ENCODE measurements around the gene TNS1.
A peak's percentile ranks its signal among the peaks of the same experiment; 100 is the strongest.

TNS1 gene

DNA sequence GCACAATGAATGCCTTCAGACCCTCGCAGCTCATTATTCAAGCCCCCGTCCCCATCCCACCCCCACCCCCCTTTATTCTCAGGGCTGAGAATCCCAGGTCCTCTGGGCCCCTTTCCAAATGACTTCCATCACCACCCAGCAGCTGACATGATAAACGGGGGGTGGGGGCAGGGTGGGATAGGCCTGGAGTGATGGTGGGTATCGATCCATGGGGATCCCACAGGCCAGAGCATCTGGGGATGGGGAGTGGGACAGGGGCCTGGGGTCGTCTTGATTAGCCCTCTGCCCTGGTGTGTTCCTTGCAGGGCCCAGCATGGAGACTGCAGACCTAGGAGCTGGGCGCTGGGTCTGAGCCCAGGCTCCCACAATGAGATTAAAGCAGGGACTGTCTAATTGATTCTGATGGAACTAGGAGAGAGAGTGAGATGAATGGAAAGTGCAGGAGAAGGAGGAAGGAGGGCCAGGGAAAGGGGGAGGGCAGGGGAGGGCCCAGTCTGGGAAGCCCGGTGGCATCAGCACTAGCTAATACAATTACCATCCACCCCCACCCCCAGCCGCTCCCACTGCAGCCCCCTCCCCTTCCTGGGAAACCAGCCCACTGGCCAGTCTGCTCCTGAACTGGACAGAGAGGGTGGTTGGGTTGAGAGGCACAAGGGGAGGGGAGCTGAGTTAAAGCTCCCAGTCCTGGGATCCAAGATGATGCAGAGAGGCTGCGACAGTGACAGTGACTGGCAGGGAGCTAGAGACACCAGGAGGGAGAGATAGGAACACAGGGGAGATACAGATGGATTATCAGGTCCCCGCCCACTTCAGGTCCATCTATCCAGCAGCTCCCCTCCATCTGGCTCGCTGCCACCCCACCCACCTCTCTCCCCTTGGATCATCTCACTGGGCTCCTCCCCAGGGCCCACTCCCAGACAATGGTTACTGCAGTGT, 13.1 kb upstream of the TNS1 start:
- DNase-seq = no peak

DNA sequence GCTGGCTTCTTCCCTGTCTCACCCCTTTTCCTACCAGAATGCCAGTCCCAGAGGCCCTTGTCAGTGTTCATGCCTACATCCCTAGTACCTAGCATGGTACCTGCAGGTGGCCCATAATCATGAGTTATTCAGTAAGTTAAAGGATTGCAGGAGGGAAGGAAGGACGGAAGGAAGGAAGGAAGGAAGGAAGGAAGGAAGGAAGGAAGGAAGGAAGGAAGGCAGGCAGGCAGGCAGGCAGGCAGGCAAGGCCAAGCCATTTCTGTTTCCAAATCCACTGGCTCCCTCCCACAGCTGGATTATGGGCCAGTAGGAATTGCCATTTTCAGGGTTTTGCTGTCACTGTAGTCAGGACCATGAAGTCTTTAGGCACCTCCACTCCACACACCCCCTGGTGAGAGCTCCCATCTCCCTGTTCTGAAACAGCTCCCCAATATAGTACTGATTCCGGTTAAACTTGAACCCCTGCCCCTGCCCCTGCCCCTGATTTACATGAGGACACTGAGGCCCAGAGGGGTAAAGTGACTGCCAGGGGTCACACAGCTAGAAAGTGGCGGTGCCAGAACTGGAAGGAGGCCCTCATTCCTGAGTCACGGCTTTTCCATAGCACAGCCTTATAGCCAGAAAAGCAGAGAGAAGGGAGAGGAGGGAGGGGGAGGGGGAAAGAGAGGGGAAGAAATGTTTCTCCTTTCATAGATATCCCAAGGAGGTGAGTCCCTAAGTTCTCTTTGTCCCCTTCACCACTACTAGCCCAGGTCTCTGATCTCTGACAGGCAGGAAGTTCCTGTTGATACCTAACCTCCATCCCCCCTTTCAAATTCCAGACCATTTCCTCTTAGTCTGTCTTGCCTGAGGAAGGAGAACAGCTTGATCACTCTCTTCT, 12.2 kb upstream of the TNS1 start:
- DNase-seq = no peak

DNA sequence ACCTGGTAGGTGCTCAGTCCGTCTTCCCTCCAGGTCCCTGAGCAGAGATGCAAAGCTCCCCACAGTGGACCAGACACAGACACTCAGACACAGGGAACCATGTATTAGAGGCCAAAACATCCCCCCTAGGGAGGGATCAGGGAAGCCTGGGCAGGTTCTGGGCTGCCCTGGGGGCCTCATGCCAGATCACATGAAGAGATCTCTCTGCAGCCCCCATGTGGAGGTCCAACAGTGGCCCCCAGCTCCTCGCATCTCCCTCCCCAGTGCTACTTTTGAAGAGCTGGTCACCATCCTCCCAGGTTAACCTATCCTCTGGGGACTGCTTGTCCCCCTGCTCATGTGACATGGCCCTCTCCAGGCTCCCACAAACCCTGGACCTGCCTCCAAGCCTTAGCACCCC, 10.5 kb upstream of the TNS1 start:
- no peak for DNase-seq

GRCh38 chr2:218012284-218012683, 9.5 kb upstream of the TNS1 start:
- no peak for DNase-seq

DNA sequence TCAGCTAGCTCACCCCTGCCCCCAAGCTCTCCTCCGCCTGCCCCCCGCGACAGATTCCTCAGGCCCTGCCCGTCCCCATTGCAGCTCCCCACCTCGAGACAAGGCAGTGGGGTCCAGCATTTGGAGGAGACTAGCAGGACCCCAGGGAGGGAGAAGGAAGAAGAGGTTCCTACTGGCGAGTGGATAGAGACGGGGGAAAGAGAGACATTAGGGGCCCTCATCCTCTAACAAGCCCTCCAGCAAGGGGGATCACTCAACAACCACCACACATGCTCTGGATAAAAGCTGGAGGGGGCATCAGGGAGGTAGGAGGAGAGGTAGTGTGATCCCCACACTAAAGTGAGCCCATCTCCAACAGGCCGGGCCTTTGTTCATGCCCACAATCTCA, 8.9 kb upstream of the TNS1 start:
- DNase-seq = no peak

- peak in 1 of 2 donors; percentile 30 for DNase-seq
Observed at GRCh38 chr2:218010984-218011652, 8.3 kb upstream of the TNS1 start.

DNA sequence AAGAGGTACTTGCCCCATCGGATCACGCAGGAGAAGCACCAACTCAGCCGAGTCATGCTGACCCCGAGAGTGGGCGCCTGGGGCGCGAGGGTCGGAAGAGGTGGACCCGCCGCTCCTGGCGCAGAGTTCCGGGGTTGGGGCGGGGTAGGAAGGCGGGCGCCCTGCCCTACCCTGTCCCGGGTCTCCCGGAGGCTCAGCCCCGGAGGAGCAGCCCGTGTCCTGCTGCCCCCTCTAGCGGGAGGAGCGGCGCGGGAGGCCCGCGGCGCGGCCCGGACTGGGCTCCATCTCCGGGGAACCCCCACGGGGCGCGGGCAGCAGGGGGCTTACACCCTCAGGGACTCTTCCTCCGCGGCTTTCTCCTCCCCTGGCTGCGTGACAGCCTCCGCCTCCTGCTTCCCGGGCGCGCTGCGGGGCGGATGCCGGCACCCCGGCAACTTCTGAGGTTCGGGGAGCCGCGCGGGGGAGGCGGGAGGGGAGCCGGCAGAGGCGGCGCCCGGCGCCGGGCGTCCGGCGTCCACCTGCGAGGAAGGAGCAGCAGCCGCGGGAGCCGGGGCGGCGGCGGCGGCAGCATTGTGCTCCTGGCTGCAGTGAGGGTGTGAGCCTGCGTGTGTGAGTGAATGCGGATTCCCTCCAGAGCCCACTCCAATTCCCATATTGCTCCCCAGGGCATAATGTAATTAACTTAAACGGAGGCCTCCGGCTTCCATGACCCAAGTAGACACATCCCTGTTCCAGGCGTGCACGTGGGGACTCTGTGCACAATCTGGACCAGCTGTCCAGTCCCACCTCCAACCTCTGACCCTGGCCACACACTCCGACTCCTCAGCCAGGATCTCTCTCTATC, 7.6 kb upstream of the TNS1 start:
- DNase-seq = peak in 1 of 2 donors; percentile 27

DNA sequence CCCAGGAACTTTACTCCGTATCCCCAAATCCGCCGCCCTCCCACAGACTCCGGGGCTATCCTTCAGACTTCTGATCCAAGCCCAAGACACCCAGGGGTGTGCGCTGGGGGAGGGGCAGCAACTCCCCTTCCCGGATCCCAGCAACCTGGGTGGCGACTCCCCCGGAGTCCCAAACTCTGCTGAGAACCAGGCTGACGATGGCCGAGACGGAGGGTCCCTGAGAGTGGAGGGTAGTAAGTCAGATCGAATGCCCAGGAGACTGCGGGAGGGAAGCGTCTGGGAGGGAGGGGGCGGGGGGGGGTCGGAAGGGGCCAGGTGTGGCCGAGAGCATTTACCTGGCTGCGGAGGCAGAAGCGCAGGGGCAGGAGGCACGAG, 7.0 kb upstream of the TNS1 start:
- DNase-seq = no peak

GRCh38 chr2:218009231-218009630, 6.4 kb upstream of the TNS1 start:
- DNase-seq = no peak

DNA sequence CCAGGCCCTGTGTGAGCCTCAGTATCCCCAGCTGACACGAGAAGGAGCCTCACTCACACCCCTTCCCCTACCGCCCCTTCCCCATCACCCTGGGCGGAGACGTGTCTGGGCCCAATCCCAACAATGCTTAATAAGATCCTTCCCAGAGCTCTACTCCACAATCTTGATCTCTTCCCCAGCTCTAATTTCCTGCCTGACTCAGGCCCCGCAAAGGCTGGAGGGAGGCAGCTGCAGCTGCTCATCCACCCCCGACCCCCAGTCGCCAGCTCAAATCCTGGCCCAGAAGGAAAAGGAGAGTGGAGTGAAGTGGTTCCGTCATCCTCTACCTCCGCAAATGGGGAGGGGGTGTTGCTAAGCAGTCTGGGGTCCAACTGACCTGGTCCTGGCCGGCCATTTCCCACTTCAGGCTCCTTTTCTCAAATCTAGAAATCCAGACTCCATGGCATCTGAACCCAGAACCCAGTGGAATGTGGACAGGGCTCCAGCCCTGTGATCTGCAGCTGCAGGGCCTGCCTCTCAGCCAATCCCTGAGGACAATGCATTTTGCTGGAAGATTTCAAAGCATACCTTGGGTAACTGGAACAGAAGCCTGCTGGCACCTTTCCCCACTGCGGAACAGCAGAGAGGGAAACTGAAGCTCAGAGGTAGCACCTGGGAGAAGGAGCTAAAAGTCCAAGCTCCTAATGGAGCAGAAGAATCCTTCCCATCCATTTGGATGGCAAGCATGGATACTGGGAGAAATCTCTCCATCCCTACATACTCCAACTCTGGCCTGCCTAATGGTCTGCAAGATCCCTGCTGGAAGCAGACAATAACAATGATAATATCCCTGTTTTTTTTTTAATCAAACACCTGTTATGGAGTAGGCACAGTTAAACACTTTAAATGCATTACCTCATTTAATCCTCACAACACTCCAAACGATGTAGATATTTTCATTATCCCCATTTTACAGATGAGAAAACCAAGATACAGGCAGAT, 5.6 kb upstream of the TNS1 start:
- no peak for DNase-seq

DNA sequence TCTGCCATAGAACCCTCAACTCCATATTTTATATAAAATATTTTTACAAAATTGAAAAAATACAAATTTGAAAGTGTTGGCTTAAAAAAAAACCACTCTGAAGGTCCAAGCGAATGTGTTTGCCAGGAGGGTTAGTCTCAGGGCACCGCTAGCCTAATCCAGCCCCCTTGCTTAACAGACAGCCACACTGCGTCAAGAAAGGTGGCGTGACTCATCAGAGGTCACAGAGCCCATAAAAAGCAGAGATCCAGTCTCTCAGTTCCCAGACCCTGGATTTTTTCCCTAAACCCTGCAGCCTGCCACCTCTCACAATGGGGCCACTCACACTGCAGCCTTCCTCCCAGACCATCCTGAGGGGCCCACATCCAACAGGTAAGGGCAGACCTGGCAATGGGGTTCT, 3.9 kb upstream of the TNS1 start:
- no peak for DNase-seq

DNA sequence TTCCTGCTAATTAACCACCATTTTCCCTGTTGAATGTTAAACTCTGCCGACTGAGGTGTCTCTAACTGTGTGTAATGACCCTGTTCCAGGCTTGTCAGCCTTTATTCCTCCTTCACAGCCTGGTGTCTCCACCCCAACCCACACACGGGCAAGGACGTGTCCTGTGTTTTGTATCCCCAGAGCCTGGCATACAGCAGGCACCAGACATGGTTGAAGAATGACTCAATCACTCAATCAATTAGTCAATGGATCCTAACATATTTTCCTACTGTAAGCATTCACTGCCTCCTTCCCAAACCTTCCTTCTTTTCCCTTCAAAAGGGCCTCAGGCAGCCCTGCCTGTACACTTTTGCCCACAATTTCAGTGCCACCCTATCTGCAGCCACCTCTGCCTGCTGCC, 2.7 kb upstream of the TNS1 start:
- no peak for DNase-seq

DNA sequence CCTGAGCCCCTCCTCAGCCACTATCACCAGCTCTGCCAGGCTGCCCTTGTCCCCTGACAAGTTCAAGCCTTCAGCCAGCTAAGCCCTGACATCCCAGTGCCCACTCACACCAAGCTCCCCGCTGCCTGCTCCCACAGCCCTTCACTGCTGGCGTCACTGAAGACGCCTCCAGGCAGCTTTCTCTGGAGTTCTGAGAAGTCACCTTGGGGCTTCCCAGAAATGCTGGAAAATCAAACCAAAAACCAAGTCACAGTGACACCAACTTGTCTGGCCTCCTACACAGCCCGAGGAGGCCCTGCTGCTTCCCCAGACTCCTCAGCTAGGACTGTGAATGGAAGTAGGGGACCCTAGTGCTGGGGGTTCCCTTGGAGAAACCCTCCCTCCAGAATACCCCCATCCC, 2.2 kb upstream of the TNS1 start:
- DNase-seq = no peak

- DNase-seq = no peak
Observed at GRCh38 chr2:218003981-218004419, 1.2 kb upstream of the TNS1 start.

DNA sequence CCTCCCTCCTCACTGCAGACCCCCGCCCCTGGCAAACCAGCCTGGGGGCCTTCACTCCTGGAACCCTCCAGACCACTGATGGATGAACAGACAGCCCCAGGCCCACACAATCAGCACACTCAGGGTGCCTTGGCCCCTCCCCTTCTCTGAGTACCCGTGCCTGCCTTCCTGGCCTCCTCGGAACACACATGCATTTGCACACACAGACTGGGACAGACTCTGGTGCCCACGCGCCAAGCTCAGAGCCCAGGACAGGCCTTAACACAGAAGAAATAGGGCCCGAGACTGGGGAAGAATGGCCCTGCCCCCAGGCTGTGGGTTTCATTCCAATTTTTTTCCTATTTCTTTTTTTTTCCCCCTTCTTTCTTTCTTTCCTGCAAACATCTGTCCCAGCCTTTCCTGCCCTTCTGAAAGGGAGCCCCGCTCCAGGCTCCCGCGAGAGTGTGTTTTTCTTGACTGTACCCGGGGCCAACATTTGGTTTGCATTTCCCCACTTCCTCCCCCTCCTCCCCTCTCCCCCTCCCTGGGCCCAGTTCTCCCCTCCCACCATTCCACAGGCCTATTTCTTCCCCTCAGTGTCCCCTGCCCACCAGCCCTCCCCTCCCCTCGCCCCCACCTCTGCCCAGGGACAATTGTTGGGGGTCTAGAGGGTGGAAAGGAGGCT, 618 bp upstream of the TNS1 start:
- DNase-seq = peak in 1 of 2 donors; percentile 13

DNA sequence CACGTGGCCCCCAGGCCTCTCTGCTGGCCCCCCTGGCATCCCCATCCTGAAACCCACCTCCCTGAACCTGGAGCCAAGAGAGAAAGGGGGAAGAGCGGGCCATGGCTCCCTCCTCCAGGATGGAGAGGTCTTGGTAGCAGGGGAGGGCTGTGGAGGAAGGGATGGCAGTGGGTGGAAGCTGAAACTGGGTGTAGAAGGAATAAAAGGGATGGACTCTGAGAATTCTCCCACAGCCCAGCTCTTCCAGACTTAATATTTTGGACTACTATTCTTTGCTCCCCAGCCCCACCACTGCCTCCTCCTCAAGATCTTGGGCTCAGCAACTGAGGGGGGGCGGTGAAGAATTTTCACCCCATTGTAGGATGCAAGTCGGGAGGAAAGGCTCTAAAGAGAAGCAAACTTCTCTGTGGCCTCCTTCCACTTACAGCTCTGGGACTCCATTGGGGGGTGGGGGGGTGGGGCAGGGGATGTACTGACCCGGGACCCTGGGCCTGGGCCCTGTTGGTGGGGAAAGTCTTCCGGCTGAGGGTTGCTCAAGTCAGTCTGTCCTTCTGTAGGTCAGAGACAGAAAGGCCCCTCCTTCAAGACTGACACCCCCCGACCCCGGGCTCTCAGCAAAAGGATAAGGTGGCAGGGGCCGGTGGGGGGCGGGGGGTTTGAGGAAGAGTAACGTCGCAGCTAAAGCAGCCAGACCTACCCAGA, 501 bp downstream of the TNS1 start:
- DNase-seq = no peak

GRCh38 chr2:218001629-218002028, 1.2 kb downstream of the TNS1 start:
- DNase-seq = no peak

DNA sequence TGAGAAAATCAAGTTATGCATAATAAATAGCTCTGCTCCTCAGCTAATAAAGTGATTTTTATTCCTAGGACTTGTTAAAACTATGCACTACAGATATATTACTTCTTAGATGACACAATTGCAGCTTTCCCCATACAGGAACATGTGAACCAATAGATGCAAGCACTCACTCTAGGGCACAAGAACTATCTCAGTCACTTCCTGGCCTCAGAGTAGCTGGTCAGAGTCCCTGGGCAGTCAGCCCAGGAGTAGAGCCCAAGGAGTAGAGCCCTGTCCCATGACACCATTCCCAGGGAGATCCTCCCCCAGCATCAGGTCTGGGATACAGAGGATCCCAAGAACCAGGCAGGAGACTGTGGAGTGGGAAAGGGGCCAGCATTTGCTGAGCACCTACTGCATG, 2.7 kb downstream of the TNS1 start:
- DNase-seq = no peak

DNA sequence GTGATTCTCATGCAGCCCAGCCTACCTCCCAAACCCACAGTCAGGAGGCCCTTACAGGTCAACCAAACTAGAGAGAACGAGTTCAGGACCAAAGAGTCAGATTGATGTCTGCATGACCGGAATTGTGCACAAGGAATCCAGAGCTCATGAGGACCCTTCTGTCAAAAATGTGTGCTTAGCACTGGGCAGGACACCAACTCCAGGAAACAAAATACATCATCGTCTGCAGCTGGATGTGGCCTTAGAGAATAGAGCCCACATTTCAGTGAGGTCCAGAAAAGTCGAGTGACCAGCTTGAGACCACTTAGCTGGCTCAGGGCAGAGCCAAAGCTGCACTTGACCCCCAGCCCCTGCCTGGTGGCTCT, 3.2 kb downstream of the TNS1 start:
- no peak for DNase-seq
